Measurements from ENCODE around the gene PRKN.

PRKN gene

DNA sequence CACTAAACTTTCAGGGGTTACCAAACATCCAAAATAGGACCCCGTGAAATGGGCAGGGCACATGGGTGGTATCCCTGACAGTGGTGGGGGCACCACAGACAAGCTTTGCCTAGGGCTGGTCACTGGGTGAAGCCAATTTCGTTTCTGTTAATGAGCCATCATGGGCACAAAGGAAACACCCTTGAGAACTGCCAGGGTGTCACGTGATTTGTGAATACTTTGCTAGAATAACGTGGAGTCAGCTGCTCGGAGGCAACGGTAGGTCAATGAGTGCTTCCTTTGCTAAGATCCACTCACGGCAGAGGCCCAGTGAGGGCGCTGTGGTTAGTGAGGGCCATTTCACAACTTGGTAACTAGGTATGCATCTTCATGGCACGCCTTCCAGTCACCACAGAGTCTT lies 1366.0 kb downstream of the PRKN start:
- no peaks in the 10 kb centered on the region for H3K4me1 ChIP-seq (ENCODE audit: insufficient read depth, low read length, severe bottlenecking)
- H2AFZ ChIP-seq (ENCODE audit: low read length): no peak overlapping the region
- TF ChIP-seq EZH2 (IDR thresholded peaks at IDR 0.05; ENCODE audit: borderline replicate concordance, low read length): no peak
- TF ChIP-seq, protein P1, sequence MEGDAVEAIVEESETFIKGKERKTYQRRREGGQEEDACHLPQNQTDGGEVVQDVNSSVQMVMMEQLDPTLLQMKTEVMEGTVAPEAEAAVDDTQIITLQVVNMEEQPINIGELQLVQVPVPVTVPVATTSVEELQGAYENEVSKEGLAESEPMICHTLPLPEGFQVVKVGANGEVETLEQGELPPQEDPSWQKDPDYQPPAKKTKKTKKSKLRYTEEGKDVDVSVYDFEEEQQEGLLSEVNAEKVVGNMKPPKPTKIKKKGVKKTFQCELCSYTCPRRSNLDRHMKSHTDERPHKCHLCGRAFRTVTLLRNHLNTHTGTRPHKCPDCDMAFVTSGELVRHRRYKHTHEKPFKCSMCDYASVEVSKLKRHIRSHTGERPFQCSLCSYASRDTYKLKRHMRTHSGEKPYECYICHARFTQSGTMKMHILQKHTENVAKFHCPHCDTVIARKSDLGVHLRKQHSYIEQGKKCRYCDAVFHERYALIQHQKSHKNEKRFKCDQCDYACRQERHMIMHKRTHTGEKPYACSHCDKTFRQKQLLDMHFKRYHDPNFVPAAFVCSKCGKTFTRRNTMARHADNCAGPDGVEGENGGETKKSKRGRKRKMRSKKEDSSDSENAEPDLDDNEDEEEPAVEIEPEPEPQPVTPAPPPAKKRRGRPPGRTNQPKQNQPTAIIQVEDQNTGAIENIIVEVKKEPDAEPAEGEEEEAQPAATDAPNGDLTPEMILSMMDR (IDR thresholded peaks at IDR 0.05; ENCODE audit: low read length): no peak
- no peak overlapping the region for H3K4me2 ChIP-seq (ENCODE audit: low read length)
- no peaks in the 10 kb centered on the region for H3K9me2 ChIP-seq (ENCODE audit: low read depth, low read length)
- no peaks in the 10 kb centered on the region for H4K20me1 ChIP-seq (ENCODE audit: insufficient read depth, low read length)
- H3K79me2 ChIP-seq (ENCODE audit: insufficient read depth, low read length): no peaks in the 10 kb centered on the region
- no peaks in the 10 kb centered on the region for H3K36me3 ChIP-seq (ENCODE audit: insufficient read depth, low read length)
- no peak overlapping the region for H3K4me3 ChIP-seq (ENCODE audit: low read depth, low read length, poor library complexity, severe bottlenecking)
- no peak overlapping the region for H3K27ac ChIP-seq (ENCODE audit: low read depth, low read length, poor library complexity, severe bottlenecking)
- H3K9me3 ChIP-seq (ENCODE audit: low read length): 0 out of 2 replicates have a peak, but pooled peaks cover 4% of the 10 kb centered on the region
- no peaks in the 10 kb centered on the region for H3F3A ChIP-seq (ENCODE audit: insufficient read depth, low read length)
- no peaks in the 10 kb centered on the region; the same call in 1 of the 2 replicates for H3K27me3 ChIP-seq (ENCODE audit: insufficient read depth, low read length)
- no peak overlapping the region for H3K9ac ChIP-seq (ENCODE audit: low read length)

DNA sequence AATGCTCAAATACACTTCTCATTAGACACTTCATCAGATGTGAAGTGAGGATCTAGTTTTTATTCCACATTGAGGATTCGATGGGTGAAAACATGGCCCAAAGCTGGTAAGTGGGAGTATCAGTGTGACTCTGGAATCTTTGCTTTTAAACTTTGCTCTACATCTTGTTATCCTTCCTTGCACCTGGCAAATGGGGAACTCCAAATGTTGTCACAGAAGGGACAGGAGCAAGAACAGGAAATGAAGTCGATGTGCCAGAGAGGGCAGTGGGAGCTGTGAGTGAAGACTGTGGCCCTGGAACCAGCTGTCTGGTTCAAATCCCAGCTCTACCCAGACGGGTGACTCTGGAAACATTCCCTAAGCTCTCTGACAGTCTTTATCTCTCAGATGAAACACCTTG lies 1367.0 kb downstream of the PRKN start:
- H3K27ac ChIP-seq (ENCODE audit: low read depth, low read length, poor library complexity, severe bottlenecking): no peak overlapping the region
- no peak overlapping the region for H3K4me3 ChIP-seq (ENCODE audit: low read depth, low read length, poor library complexity, severe bottlenecking)
- no peaks in the 10 kb centered on the region for H3F3A ChIP-seq (ENCODE audit: insufficient read depth, low read length)
- no peaks in the 10 kb centered on the region for H3K79me2 ChIP-seq (ENCODE audit: insufficient read depth, low read length)
- H3K4me1 ChIP-seq (ENCODE audit: insufficient read depth, low read length, severe bottlenecking): no peaks in the 10 kb centered on the region
- H3K9me3 ChIP-seq (ENCODE audit: low read length): 0 out of 2 replicates have a peak, but pooled peaks cover 4% of the 10 kb centered on the region
- H4K20me1 ChIP-seq (ENCODE audit: insufficient read depth, low read length): no peaks in the 10 kb centered on the region
- no peaks in the 10 kb centered on the region for H3K9me2 ChIP-seq (ENCODE audit: low read depth, low read length)
- H3K27me3 ChIP-seq (ENCODE audit: insufficient read depth, low read length): no peaks in the 10 kb centered on the region
- H3K36me3 ChIP-seq (ENCODE audit: insufficient read depth, low read length): no peaks in the 10 kb centered on the region
- H3K9ac ChIP-seq (ENCODE audit: low read length): no peak overlapping the region
- no peak overlapping the region for H2AFZ ChIP-seq (ENCODE audit: low read length)
- no peak overlapping the region for H3K4me2 ChIP-seq (ENCODE audit: low read length)
- TF ChIP-seq EZH2 (IDR thresholded peaks at IDR 0.05; ENCODE audit: borderline replicate concordance, low read length): no peak
- TF ChIP-seq, protein P1 (IDR thresholded peaks at IDR 0.05; ENCODE audit: low read length): no peak

DNA sequence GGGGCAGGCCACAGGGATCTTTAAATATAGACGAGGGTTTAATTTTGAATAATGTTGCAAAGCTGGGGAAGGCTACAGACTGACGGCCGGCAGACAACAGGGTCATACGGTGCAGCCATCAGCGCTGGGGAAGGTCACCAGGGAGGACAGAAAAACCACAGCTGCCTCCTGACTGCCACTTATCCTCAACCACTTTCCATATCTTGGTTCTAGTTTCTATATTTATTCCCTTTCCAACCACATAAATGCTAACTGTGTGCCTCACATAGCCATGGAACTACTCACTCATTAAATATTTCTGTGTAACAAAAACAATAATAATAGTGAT lies 1368.0 kb downstream of the PRKN start:
- TF ChIP-seq EZH2 (IDR thresholded peaks at IDR 0.05; ENCODE audit: borderline replicate concordance, low read length): no peak
- TF ChIP-seq, protein P1 (IDR thresholded peaks at IDR 0.05; ENCODE audit: low read length): no peak
- Histone ChIP-seq H3K9me2 (ENCODE audit: low read depth, low read length) (no peaks in the 10 kb centered on the region), H3K36me3 (ENCODE audit: insufficient read depth, low read length) (no peaks in the 10 kb centered on the region), H3K4me2 (ENCODE audit: low read length) (no peak overlapping the region), H3K79me2 (ENCODE audit: insufficient read depth, low read length) (no peaks in the 10 kb centered on the region), H2AFZ (ENCODE audit: low read length) (no peak overlapping the region), H3K9me3 (ENCODE audit: low read length) (0 out of 2 replicates have a peak, but pooled peaks cover 4% of the 10 kb centered on the region), H3K27me3 (ENCODE audit: insufficient read depth, low read length) (no peaks in the 10 kb centered on the region), H3K27ac (ENCODE audit: low read depth, low read length, poor library complexity, severe bottlenecking) (no peak overlapping the region), H3K4me3 (ENCODE audit: low read depth, low read length, poor library complexity, severe bottlenecking) (no peak overlapping the region), H3K9ac (ENCODE audit: low read length) (no peak overlapping the region), H3K4me1 (ENCODE audit: insufficient read depth, low read length, severe bottlenecking) (no peaks in the 10 kb centered on the region), H4K20me1 (ENCODE audit: insufficient read depth, low read length) (no peaks in the 10 kb centered on the region), H3F3A (ENCODE audit: insufficient read depth, low read length) (no peaks in the 10 kb centered on the region)

All from OCI-LY1 (cell line).